Loucy (cell line): ENCODE results near the gene ULBP2.
"Not testable (repeated sequence)": the region's sequence is repeated elsewhere in the genome, so short reads cannot be mapped to it uniquely, and the experiment has no call there.

ENCODE experiments used
- H2AFZ ChIP-seq: fragments of 200-600 bp; sonication (generic); 2 replicates; pipeline ENCODE4 v1.6.0; 2016; ENCODE audit warnings: antibody characterized with exemption, mild to moderate bottlenecking, low read length, moderate library complexity
- H3F3A ChIP-seq: fragments of 200-600 bp; 2 replicates; pipeline ENCODE4 v1.6.0; 2016; ENCODE audit warnings: antibody characterized with exemption, low read depth, mild to moderate bottlenecking
- H3K27me3 ChIP-seq: fragments of 200-600 bp; sonication (generic); 2 replicates; pipeline ENCODE4 v1.6.1; 2014; ENCODE audit warnings: low read length, mild to moderate bottlenecking; ENCODE audit not compliant: insufficient read depth, poor library complexity, severe bottlenecking
- H3K36me3 ChIP-seq: fragments of 200-600 bp; sonication (generic); 2 replicates; pipeline ENCODE4 v1.6.1; 2016; ENCODE audit warnings: low read length; ENCODE audit not compliant: insufficient read depth
- H3K4me1 ChIP-seq: fragments of 200-600 bp; sonication (generic); 2 replicates; pipeline ENCODE4 v1.5.1; 2014; ENCODE audit warnings: low read length, mild to moderate bottlenecking; ENCODE audit not compliant: insufficient read depth, poor library complexity, severe bottlenecking
- H3K4me2 ChIP-seq: fragments of 200-600 bp; sonication (generic); 2 replicates; pipeline ENCODE4 v1.6.0; 2014; ENCODE audit warnings: antibody characterized with exemption, low read length, low read depth, mild to moderate bottlenecking; ENCODE audit not compliant: poor library complexity, severe bottlenecking
- H3K4me3 ChIP-seq: fragments of 200-600 bp; sonication (generic); 2 replicates; pipeline ENCODE4 v1.5.1; 2014; ENCODE audit warnings: low read length, mild to moderate bottlenecking, mixed read lengths; ENCODE audit not compliant: poor library complexity, severe bottlenecking
- H3K79me2 ChIP-seq: fragments of 200-600 bp; sonication (generic); 2 replicates; pipeline ENCODE4 v1.6.1; 2014; ENCODE audit warnings: low read length; ENCODE audit not compliant: insufficient read depth
- H3K9ac ChIP-seq: fragments of 200-600 bp; sonication (generic); 2 replicates; pipeline ENCODE4 v1.6.0; 2014; ENCODE audit warnings: mild to moderate bottlenecking, low read depth, low read length, moderate library complexity; ENCODE audit not compliant: poor library complexity, severe bottlenecking
- H3K9me2 ChIP-seq: fragments of 200-600 bp; sonication (generic); replicated peaks from 2 replicates; pipeline ENCODE4 v1.6.1; 2016; ENCODE audit warnings: low read depth, low read length, mixed read lengths
- H3K9me3 ChIP-seq: fragments of 200-600 bp; sonication (generic); 2 replicates; pipeline ENCODE4 v1.6.1; 2014; ENCODE audit warnings: mild to moderate bottlenecking, antibody characterized with exemption, low read length, low read depth; ENCODE audit not compliant: insufficient read depth
- H4K20me1 ChIP-seq: fragments of 200-600 bp; sonication (generic); 2 replicates; pipeline ENCODE4 v1.6.0; 2014; ENCODE audit warnings: antibody characterized with exemption, low read length, mild to moderate bottlenecking; ENCODE audit not compliant: insufficient read depth, poor library complexity, severe bottlenecking
- EZH2phosphoT487 ChIP-seq: fragments of 200-600 bp; IDR thresholded peaks from 2 replicates; pipeline ENCODE4 v1.6.1; 2018; ENCODE audit warnings: antibody characterized with exemption, mild to moderate bottlenecking, moderate library complexity, borderline replicate concordance
- TF ChIP-seq, protein P1 (sequence below): fragments of 200-600 bp; sonication (generic); conservative IDR thresholded peaks from 2 replicates; pipeline ENCODE4 v1.5.1; 2014; ENCODE audit warnings: mild to moderate bottlenecking, antibody characterized with exemption, low read length

Gene ULBP2

DNA sequence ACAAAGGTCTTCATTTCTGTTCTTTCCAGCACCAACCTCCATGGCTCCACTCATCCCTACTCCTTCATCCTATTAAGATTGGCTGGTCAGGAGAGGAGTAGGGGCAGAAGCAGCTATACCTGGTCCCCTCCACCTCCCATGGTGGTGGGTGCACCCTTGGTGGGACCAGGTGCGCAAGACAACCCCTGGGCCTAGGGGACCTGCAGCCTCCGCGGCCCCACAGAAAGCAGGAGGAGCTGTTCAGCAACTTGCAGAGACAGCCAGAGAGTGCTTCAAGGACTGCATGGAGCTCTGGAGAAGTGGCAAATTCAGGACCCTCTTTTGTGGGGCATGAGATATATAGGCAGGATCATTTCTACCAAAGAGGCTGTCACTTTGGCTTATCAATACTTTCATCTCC, 9.8 kb downstream of the ULBP2 start:
- Histone ChIP-seq H3K9me2 (no peaks in the 10 kb centered on the region), H4K20me1 (no peaks in the 10 kb centered on the region), H3K4me1 (peaks cover 3% of the 10 kb centered on the region), H3F3A (no peaks in the 10 kb centered on the region), H2AFZ (no peak overlapping the region), H3K9me3 (no peaks in the 10 kb centered on the region), H3K4me3 (no peak overlapping the region), H3K4me2 (no peak overlapping the region), H3K27me3 (no peaks in the 10 kb centered on the region), H3K9ac (no peak overlapping the region), H3K36me3 (no peaks in the 10 kb centered on the region), H3K79me2 (no peaks in the 10 kb centered on the region)
- no peak for TF ChIP-seq EZH2phosphoT487
- TF ChIP-seq, protein P1, sequence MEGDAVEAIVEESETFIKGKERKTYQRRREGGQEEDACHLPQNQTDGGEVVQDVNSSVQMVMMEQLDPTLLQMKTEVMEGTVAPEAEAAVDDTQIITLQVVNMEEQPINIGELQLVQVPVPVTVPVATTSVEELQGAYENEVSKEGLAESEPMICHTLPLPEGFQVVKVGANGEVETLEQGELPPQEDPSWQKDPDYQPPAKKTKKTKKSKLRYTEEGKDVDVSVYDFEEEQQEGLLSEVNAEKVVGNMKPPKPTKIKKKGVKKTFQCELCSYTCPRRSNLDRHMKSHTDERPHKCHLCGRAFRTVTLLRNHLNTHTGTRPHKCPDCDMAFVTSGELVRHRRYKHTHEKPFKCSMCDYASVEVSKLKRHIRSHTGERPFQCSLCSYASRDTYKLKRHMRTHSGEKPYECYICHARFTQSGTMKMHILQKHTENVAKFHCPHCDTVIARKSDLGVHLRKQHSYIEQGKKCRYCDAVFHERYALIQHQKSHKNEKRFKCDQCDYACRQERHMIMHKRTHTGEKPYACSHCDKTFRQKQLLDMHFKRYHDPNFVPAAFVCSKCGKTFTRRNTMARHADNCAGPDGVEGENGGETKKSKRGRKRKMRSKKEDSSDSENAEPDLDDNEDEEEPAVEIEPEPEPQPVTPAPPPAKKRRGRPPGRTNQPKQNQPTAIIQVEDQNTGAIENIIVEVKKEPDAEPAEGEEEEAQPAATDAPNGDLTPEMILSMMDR: no peak

DNA sequence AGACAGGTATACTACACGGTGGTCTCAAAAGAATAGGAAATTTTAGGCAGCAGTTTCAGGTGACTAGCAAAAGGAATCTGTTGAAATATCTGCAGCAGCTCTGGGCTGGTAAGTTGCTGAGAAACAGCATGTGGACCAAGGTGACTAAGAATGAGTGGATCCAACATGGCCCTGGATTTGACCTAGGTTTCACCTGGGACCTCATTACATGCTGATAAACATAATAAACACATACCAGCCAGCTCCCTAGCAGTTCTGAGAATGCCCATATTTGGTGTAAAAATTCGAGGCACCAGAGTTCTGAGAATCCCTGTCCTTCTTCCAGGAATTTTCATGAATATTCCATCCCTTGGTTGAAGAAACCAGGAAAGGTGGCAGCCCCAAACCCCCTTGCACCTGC, 11.6 kb downstream of the ULBP2 start:
- not testable (repeated sequence) for H4K20me1 ChIP-seq, H3F3A ChIP-seq, H3K4me2 ChIP-seq, H2AFZ ChIP-seq, H3K9ac ChIP-seq, H3K9me2 ChIP-seq, H3K36me3 ChIP-seq, H3K4me3 ChIP-seq, H3K79me2 ChIP-seq, H3K9me3 ChIP-seq, H3K4me1 ChIP-seq, H3K27me3 ChIP-seq

DNA sequence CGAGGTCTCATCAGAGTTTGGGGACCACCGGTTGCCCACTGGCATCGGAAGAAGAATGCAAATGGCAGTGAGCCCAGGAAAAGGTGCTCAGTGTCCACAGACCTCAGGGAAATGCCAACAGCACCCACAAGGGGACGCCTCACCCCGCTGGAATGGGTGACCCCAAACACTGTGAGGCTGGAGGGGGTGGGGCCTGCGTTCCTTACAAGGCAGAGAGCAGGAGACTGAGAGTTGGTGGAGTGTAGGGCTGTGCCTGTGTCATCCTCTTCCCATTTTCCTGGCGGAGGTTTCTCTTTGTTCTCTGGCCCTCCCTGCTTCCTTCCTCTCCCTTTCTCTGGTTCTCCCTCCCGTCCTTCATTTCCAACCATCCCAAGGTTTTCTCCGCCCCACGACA, 12.1 kb downstream of the ULBP2 start:
- H3K4me1 ChIP-seq, H3K79me2 ChIP-seq, H3K36me3 ChIP-seq, H2AFZ ChIP-seq, H3F3A ChIP-seq, H3K4me3 ChIP-seq, H3K9me2 ChIP-seq, H3K9me3 ChIP-seq, H3K27me3 ChIP-seq, H4K20me1 ChIP-seq, H3K4me2 ChIP-seq, H3K9ac ChIP-seq: not testable (repeated sequence)

DNA sequence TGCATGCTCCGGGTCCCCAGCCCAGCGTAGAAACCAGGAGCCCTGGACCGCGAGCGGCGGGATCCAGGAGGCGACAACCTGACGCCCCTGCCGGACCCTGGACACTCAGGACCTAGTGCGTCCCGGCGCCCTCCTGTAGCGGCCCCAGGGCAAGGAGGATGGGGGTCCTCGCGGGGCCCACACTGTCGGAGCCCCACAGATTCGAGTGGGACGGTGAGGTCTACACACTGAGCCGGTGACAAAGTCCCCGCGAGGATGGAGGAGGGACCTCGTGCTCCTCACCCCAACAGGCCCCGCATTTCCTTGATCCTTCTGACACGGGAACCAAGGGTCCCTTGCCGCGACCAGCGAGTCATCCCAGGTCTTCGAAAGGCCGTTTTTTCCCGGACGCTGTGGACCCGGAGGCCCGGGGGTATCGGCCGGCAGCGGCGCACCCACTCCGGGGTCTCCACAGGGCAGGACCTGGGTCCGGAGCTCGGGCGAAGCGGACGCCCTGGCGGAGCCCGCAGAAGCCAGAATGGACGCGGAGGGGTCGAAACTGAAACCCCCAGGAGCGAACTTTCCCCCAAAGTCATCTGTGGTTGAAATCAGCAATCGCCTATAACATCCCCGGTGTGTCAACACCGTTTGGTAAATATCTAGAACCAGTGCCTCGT, 12.6 kb downstream of the ULBP2 start:
- not testable (repeated sequence) for H4K20me1 ChIP-seq, H3K4me2 ChIP-seq, H3K79me2 ChIP-seq, H2AFZ ChIP-seq, H3K9me3 ChIP-seq, H3K36me3 ChIP-seq, H3F3A ChIP-seq, H3K27me3 ChIP-seq, H3K9ac ChIP-seq, H3K9me2 ChIP-seq, H3K4me3 ChIP-seq, H3K4me1 ChIP-seq

DNA sequence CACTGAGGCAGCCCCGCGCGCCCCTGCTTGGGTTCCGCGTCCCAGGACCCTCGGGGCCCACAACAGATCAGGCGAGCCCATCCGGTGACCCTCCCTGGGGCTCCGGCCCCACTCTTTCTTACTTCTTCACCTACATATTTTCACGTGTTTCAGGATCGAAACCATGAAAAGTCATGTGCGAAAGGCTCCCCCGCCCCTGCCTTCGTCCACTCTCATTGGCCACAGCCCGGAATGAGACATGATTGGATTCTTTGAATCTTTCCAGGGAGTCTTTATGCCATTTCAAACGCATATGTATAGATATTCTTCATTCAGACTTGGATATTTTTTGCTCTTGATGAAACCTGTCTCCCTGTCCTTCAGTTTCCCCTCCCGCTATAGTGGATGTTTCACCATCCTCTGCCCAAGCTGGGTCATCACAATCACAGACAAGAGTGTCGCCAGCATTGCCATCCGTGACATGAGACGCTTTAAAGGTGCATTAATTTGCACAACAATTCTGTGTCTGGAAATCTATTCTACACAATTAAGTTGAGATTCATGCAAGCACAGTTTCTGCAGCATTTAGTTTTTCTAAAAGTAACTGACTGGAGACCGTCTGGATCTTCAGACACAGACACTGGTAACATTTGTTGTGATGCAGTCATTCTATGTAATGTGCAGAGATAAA, 13.3 kb downstream of the ULBP2 start:
- not testable (repeated sequence) for H3K9ac ChIP-seq, H3F3A ChIP-seq, H3K4me2 ChIP-seq, H3K27me3 ChIP-seq, H3K4me3 ChIP-seq, H3K9me3 ChIP-seq, H3K79me2 ChIP-seq, H3K4me1 ChIP-seq, H2AFZ ChIP-seq, H3K36me3 ChIP-seq, H4K20me1 ChIP-seq, H3K9me2 ChIP-seq

DNA sequence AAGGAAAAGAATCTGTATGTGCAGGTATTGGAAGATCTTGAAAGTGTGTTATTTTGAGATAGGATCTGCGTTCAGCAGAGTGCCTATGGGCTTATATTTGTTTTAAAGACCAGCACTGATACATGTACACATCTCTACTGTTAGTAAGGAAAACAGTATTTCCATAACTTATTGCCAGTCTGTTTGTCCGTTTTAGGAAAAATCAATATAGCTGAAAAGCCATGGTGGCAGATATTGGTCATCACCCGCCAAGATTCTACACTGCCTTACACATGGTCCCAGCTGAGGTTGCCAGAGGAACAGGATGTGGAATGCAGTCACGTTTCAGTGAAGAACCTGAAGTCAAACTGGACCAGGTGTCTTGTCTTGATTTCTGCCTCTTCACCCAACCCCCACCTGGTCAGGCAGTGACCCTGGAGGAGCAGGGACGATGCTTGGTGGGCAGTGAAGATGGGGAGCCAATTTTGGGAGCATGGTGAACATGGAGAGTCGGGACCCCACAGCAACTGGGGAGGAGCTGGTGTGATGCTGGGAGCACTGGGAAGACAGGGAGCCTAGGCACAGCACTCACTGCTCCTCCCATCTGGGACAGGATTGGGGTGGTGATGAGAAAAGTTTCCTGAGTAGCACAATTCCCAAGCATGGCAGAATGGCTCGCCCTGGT, 14.0 kb downstream of the ULBP2 start:
- H3K36me3 ChIP-seq, H3K4me1 ChIP-seq, H3K27me3 ChIP-seq, H2AFZ ChIP-seq, H4K20me1 ChIP-seq, H3K4me2 ChIP-seq, H3K4me3 ChIP-seq, H3K9ac ChIP-seq, H3K79me2 ChIP-seq, H3K9me2 ChIP-seq, H3K9me3 ChIP-seq, H3F3A ChIP-seq: not testable (repeated sequence)
